NCI-H69 (cell line): ENCODE data around the gene CHST6.
"Not testable (repeated sequence)": the region's sequence is repeated elsewhere in the genome, so short reads cannot be mapped to it uniquely, and the experiment has no call there.

Experiments
- DNase-seq: peaks from one replicate; lab custom pipeline; 2025; lab: John Stamatoyannopoulos, UW

CHST6 gene

DNA sequence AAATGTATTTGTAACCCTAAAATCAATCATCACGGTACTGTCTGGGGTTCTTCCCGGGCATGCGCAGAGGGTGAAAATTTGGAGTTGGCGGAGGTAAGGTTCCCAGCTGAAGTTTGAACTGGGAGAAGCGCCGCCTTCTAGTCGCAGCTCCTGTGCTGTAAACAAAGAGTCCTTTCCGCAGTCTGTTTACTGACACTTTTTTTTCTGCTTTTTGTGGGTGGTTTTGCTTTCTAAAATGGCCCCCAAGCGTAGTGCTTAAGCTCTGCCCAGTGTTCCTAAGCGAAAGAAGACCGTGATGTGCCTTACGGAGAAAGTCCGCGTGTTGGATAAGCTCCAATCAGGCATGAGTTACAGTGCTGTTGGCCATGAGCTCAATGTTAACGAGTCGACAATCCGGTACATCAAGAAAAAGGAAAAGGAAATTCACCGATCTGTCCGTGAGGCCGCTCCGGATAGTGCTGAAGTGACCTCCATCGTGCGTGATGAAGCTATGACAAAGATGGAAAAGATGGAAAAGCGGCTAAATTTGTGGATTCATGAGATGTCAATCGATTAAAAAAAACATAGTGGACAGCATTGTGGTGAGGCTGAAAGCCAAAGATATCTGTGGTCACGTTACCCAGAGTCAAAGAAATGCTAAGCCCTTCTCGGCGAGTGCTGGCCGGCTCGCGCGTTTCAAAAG is 61.4 kb downstream of the CHST6 start:
- DNase-seq, result peak; percentile 81

- peak; percentile 93 for DNase-seq
Measured at GRCh38 chr16:75432828-75433731, 62.2 kb downstream of the CHST6 start, which contains the start of gene CFDP1. Gene CFDP1, minus strand, starts transcription at chr16:75433503. Its CDS starts 151 bp downstream, at chr16:75433352.

DNA sequence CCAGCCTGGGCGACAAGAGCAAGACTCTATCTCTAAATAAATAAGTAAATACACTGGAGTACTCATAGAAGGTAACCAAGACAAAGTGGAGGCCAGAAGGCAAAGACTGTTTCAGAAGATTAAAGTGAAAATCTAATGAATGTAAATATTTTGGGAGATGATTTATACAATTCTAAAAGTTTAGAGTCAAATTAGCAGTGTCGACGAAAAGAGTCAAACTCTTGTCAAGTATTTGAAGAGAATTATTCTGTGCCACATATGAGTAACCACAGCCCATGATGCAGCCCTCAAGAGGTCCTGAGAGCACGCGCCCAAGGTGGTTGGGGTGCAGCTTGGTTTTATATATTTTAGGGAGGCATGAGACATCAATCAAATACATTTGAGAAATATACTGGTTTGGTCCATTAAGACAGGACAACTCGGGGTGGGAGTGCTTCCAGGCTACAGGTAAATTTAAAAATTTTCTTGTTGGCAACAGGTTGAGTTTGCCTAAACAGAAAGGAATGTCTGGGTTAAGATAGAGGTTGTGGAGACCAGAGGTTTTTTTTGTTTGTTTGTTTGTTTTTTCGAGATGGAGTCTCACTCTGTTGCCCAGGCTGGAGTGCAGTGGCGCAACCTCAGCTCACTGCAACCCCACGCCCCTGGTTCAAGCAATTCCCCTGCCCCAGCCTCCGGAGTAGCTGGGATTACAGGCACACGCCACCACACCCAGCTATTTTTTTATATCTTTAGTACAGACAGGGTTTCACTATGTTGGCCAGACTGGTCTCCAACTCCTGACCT is 65.4 kb downstream of the CHST6 start:
- DNase-seq, result no peak

GRCh38 chr16:75426524-75426923 is 68.7 kb downstream of the CHST6 start:
- DNase-seq, result peak; percentile 5

DNA sequence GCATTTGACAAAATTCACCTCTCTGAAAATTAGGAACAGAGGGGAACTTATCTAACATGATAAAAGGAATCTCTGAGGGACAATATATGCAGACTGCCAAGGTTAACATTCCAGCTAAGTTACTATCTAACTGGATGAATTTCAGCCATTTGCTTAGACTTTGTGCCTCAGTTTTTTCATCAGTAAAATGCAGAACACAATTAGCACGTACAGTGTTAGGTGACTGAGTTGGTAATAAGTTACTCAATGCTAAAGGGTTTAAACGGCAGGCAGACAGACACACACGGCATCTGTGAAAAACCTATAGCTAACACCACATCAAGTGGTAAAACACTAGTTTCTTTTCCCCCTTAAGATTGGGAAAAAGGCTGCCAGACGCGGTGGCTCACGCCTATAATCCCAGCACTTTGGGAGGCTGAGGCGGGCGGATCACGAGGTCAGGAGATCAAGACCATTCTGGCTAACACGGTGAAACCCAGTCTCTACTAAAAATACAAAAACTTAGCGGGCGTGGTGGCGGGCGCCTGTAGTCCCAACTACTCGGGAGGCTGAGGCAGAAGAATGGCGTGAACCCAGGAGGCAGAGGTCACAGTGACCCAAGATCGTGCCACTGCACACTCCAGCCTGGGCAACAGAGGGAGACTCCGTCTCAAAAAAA is 71.0 kb downstream of the CHST6 start:
- not testable (repeated sequence) for DNase-seq

DNA sequence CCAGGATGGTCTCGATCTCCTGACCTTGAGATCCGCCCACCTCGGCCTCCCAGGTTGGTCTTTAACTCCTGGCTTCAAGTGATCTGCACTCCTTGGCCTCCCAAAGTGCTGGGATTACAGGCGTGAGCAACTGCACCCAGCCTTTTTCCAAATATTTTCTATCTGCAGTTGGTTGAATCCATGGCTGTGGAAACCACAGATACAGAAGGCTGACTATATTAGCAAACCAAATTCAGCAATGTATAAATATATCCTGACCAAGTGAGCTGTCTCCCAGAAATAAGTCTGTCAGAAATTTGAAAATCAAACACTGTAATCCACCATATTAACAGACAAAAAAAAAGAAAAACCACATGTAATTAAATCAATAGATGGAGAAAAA is 71.5 kb downstream of the CHST6 start:
- no peak for DNase-seq
